Measurements from ENCODE around the gene AGO4. TPM values are rescaled to one million over a fixed set of nuclear protein-coding genes. Genes with fewer than 3 reads are reported as not detected.
"Not testable (repeated sequence)": the region's sequence is repeated elsewhere in the genome, so short reads cannot be mapped to it uniquely, and the experiment has no call there.

AGO4 gene
- total RNA-seq, 1 experiment from 2014 or later, result 7.6 TPM

DNA sequence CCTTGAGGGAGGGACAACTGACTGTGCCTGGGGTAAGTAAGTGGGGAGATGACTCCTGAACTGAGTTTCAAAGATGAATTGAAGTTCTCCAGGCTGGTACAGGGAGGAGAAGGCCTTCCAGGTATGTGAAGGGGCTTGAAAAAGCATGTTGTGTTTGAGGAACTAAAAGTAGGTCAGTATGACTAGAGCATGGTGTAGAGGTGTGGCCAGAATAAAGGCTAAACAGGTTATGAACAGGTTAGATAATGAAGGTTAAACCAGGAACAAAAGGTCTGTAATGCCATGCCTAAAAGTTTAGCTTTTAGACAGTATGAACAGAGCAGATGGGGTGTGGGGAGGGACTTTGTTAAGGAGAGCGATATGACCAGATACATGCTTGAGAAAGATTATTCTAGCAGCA is 30.7 kb upstream of the AGO4 start:
- H3K9me2 ChIP-seq (replicated peaks; ENCODE audit: insufficient read depth, low read length), result no peaks in the 10 kb centered on the region
- H3K27ac ChIP-seq (ENCODE audit: low read length), result no peak overlapping the region
- no peaks in the 10 kb centered on the region for H4K20me1 ChIP-seq (ENCODE audit: insufficient read depth, low read depth, low read length)
- H3K4me1 ChIP-seq (ENCODE audit: low read length), result no peaks in the 10 kb centered on the region
- no peaks in the 10 kb centered on the region for H3K27me3 ChIP-seq (ENCODE audit: low read length)
- no peak overlapping the region for H3K4me3 ChIP-seq (ENCODE audit: low read length)
- no peaks in the 10 kb centered on the region for H3K9me3 ChIP-seq (ENCODE audit: low read length)
- H2AFZ ChIP-seq (ENCODE audit: low read length), result no peak overlapping the region
- no peaks in the 10 kb centered on the region for H3K36me3 ChIP-seq (ENCODE audit: insufficient read depth, low read length)
- H3K4me2 ChIP-seq (ENCODE audit: low read depth, low read length, poor library complexity, severe bottlenecking), result no peak overlapping the region
- H3K9ac ChIP-seq (ENCODE audit: low read length), result no peak overlapping the region
- no peaks in the 10 kb centered on the region for H3K79me2 ChIP-seq (ENCODE audit: low read length)
- DNase-seq, result no peak

DNA sequence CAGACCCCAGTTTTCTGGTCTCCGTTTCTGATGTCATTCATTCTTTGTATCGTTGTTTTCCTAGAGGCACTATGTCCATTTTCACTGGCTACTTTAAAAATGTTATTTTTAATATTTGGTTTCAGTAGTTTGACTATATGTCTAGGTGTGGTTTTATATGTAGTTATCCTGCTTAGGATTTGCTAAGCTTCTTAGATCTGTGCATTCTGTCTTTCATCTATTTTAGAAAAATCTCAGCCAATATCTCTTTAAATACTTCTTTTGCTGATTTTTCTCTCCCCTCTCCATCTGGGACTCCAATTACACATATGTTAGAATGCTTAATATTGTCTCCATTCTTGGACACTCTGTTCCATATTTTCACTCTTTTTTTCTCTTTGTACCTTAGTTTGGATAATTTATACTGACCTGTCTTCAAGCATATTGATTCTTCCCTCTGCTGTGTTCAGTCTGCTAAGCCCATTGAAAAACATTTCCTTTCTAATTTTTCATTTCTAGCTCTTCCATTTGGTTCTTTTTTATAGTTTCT is 24.7 kb upstream of the AGO4 start:
- Histone ChIP-seq H3K79me2 (ENCODE audit: low read length) (no peaks in the 10 kb centered on the region), H3K4me2 (ENCODE audit: low read depth, low read length, poor library complexity, severe bottlenecking) (no peak overlapping the region), H3K4me1 (ENCODE audit: low read length) (no peaks in the 10 kb centered on the region), H3K27ac (ENCODE audit: low read length) (no peak overlapping the region), H3K4me3 (ENCODE audit: low read length) (no peak overlapping the region), H3K9me3 (ENCODE audit: low read length) (no peaks in the 10 kb centered on the region), H2AFZ (ENCODE audit: low read length) (no peak overlapping the region), H3K36me3 (ENCODE audit: insufficient read depth, low read length) (no peaks in the 10 kb centered on the region), H3K27me3 (ENCODE audit: low read length) (no peaks in the 10 kb centered on the region), H3K9ac (ENCODE audit: low read length) (no peak overlapping the region), H4K20me1 (ENCODE audit: insufficient read depth, low read depth, low read length) (no peaks in the 10 kb centered on the region), H3K9me2 (replicated peaks; ENCODE audit: insufficient read depth, low read length) (no peaks in the 10 kb centered on the region)
- DNase-seq, result no peak

DNA sequence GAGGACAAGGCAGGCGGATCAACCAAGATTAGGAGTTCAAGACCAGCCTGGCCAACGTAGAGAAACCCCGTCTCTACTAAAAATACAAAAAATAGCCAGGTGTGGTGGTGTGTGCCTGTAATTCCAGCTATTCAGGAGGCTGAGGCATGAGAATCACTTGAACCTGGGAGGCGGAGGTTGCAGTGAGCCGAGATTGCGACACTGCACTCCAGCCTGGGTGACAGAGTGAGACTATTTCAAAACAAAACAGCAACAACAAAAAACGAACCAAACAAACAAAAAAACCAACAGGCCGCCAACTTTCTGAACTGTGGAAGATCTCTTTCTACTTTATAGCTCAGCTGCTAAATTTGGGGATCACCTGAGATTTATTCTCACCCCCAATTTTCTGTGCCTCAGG is 23.5 kb upstream of the AGO4 start:
- not testable (repeated sequence) for H4K20me1 ChIP-seq (ENCODE audit: insufficient read depth, low read depth, low read length); H3K27ac ChIP-seq (ENCODE audit: low read length); H3K9me2 ChIP-seq (replicated peaks; ENCODE audit: insufficient read depth, low read length)

DNA sequence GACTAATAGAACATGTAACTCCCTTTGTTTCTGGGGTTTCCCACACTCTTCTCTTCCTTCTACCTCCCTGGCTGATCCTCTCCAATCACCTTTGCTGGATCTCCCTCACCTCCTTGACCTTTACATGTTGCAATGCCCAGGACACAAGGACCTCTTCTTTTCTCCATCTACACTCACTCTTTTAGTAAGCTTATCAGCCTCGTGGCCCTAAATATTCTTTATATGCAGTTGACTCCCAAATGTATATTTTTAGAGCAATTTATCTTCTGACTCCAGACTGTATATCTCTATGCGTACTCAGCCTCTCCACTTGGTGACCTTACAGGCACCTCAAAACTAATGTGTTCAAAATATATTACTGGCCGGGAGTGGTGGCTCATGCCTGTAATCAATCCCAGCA is 19.7 kb upstream of the AGO4 start:
- no peak overlapping the region for H3K4me3 ChIP-seq (ENCODE audit: low read length)
- H3K4me2 ChIP-seq (ENCODE audit: low read depth, low read length, poor library complexity, severe bottlenecking), result no peak overlapping the region
- no peaks in the 10 kb centered on the region for H3K9me2 ChIP-seq (replicated peaks; ENCODE audit: insufficient read depth, low read length)
- no peak overlapping the region for H2AFZ ChIP-seq (ENCODE audit: low read length)
- H3K27ac ChIP-seq (ENCODE audit: low read length), result no peak overlapping the region
- H3K9ac ChIP-seq (ENCODE audit: low read length), result no peak overlapping the region
- no peak for DNase-seq
- H3K9me3 ChIP-seq (ENCODE audit: low read length), result no peaks in the 10 kb centered on the region
- no peaks in the 10 kb centered on the region for H3K27me3 ChIP-seq (ENCODE audit: low read length)
- no peaks in the 10 kb centered on the region for H3K79me2 ChIP-seq (ENCODE audit: low read length)
- no peaks in the 10 kb centered on the region for H4K20me1 ChIP-seq (ENCODE audit: insufficient read depth, low read depth, low read length)
- H3K36me3 ChIP-seq (ENCODE audit: insufficient read depth, low read length), result no peaks in the 10 kb centered on the region
- no peaks in the 10 kb centered on the region for H3K4me1 ChIP-seq (ENCODE audit: low read length)

More for the DNA sequence above, 23.5 kb upstream of the AGO4 start:
- not testable (repeated sequence) for DNase-seq; H3K79me2 ChIP-seq (ENCODE audit: low read length); H3K9ac ChIP-seq (ENCODE audit: low read length); H3K4me2 ChIP-seq (ENCODE audit: low read depth, low read length, poor library complexity, severe bottlenecking); H2AFZ ChIP-seq (ENCODE audit: low read length); H3K27me3 ChIP-seq (ENCODE audit: low read length); H3K4me1 ChIP-seq (ENCODE audit: low read length); H3K4me3 ChIP-seq (ENCODE audit: low read length); H3K9me3 ChIP-seq (ENCODE audit: low read length); H3K36me3 ChIP-seq (ENCODE audit: insufficient read depth, low read length)

DNA sequence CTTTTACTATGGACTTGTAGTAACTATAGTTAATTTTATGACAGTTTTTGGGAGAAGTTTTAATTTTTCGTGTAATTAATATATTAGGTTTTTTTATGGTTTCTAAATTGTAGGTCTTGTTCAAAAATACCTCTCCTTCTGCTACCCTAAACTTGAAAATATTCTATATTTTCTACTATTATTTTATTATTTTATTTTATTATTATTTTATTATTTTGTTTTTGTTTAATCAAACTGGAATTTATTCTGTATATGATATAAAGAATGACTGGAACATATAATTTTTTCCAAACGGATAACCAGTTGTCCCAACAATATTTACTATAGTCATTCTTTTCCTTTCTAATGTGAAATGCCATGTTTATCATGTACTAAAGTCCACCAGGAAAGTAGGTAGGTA is 17.1 kb upstream of the AGO4 start:
- no peak for DNase-seq
- H3K4me3 ChIP-seq (ENCODE audit: low read length), result no peak overlapping the region
- H3K79me2 ChIP-seq (ENCODE audit: low read length), result no peaks in the 10 kb centered on the region
- H3K36me3 ChIP-seq (ENCODE audit: insufficient read depth, low read length), result no peaks in the 10 kb centered on the region
- H3K4me2 ChIP-seq (ENCODE audit: low read depth, low read length, poor library complexity, severe bottlenecking), result no peak overlapping the region
- no peaks in the 10 kb centered on the region for H3K9me2 ChIP-seq (replicated peaks; ENCODE audit: insufficient read depth, low read length)
- no peak overlapping the region for H3K9ac ChIP-seq (ENCODE audit: low read length)
- H3K27me3 ChIP-seq (ENCODE audit: low read length), result no peaks in the 10 kb centered on the region
- no peaks in the 10 kb centered on the region for H3K9me3 ChIP-seq (ENCODE audit: low read length)
- H3K27ac ChIP-seq (ENCODE audit: low read length), result no peak overlapping the region
- H2AFZ ChIP-seq (ENCODE audit: low read length), result no peak overlapping the region
- no peaks in the 10 kb centered on the region for H4K20me1 ChIP-seq (ENCODE audit: insufficient read depth, low read depth, low read length)
- no peaks in the 10 kb centered on the region for H3K4me1 ChIP-seq (ENCODE audit: low read length)

DNA sequence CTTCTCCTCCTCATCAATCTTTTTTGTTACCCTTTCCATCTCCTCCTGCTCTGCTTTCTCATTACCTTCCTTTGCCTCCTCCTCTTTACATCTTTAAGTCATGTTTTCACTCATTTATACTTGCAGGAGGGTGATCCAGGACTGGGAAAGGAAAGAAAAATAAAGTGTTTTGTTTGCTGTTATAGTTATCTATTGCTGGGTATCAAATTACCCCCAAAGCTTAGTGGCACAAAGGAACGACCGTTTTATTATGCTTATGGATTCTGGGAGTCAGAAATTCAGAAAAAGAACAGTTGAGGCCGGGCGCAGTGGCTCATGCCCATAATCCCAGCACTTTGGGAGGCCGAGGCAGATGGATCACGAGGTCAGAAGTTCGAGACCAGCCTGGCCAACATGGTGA is 12.5 kb upstream of the AGO4 start:
- Histone ChIP-seq H3K27ac (ENCODE audit: low read length) (no peak overlapping the region), H3K36me3 (ENCODE audit: insufficient read depth, low read length) (no peaks in the 10 kb centered on the region), H3K27me3 (ENCODE audit: low read length) (no peaks in the 10 kb centered on the region), H4K20me1 (ENCODE audit: insufficient read depth, low read depth, low read length) (no peaks in the 10 kb centered on the region), H3K9me2 (replicated peaks; ENCODE audit: insufficient read depth, low read length) (no peaks in the 10 kb centered on the region), H3K9ac (ENCODE audit: low read length) (no peak overlapping the region), H3K4me3 (ENCODE audit: low read length) (no peak overlapping the region), H2AFZ (ENCODE audit: low read length) (no peak overlapping the region), H3K9me3 (ENCODE audit: low read length) (no peaks in the 10 kb centered on the region), H3K79me2 (ENCODE audit: low read length) (no peaks in the 10 kb centered on the region), H3K4me2 (ENCODE audit: low read depth, low read length, poor library complexity, severe bottlenecking) (no peak overlapping the region), H3K4me1 (ENCODE audit: low read length) (peaks cover 17% of the 10 kb centered on the region)
- DNase-seq, result no peak

DNA sequence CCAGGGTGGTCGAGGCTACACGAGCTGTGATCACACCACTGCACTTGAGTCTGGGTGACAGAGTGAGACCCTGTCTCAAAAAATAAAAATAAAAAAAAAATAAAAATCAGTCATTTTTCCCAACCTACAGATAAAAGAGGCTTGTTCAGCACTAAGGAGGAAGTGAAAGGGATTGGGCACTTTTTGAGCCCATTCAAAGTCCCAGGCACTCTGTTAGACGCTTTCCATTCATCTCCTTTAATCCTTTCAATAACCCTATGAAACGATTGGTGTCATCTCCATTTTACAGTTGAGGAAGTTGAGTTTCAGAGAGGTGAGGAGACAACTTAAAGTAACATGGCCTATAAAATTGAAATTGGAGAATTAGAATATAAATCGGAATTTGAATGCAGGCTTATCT is 10.4 kb upstream of the AGO4 start:
- peak overlapping the region; percentile 37 for H3K4me3 ChIP-seq (ENCODE audit: low read length)
- peak overlapping the region; percentile 70 for H3K4me2 ChIP-seq (ENCODE audit: low read depth, low read length, poor library complexity, severe bottlenecking)
- peak overlapping the region; percentile 26; the same call in 1 of the 2 replicates for H3K9ac ChIP-seq (ENCODE audit: low read length)
- H3K27ac ChIP-seq (ENCODE audit: low read length), result peak overlapping the region; percentile 43; the same call in 1 of the 2 replicates
- peak; percentile 53 for DNase-seq
- peak overlapping the region; percentile 83 for H2AFZ ChIP-seq (ENCODE audit: low read length)
- H3K9me2 ChIP-seq (replicated peaks; ENCODE audit: insufficient read depth, low read length), result no peaks in the 10 kb centered on the region
- H3K36me3 ChIP-seq (ENCODE audit: insufficient read depth, low read length), result no peaks in the 10 kb centered on the region
- H3K79me2 ChIP-seq (ENCODE audit: low read length), result no peaks in the 10 kb centered on the region
- H3K27me3 ChIP-seq (ENCODE audit: low read length), result no peaks in the 10 kb centered on the region
- H3K4me1 ChIP-seq (ENCODE audit: low read length), result peaks cover 17% of the 10 kb centered on the region
- no peaks in the 10 kb centered on the region for H3K9me3 ChIP-seq (ENCODE audit: low read length)
- no peaks in the 10 kb centered on the region for H4K20me1 ChIP-seq (ENCODE audit: insufficient read depth, low read depth, low read length)

DNA sequence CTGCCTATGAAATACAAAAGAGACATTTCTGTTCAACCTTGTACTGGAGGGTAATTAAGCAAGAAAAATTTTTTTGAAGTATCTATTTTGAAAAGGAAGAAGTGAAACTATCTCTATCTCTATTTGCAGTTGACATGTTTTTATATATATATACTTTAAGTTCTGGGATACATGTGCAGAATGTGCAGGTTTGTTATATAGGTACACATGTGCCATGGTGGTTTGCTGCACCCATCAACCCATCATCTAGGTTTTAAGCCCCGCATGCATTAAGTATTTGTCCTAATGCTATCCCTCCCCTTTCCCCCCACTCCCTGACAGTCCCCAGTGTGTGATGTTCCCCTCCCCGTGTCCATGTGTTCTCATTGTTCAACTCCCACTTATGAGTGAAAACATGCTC is 9.8 kb upstream of the AGO4 start:
- DNase-seq, result peak; percentile 51
- H3K79me2 ChIP-seq (ENCODE audit: low read length); H3K36me3 ChIP-seq (ENCODE audit: insufficient read depth, low read length); H3K27me3 ChIP-seq (ENCODE audit: low read length); H4K20me1 ChIP-seq (ENCODE audit: insufficient read depth, low read depth, low read length); H3K9me3 ChIP-seq (ENCODE audit: low read length); H3K9me2 ChIP-seq (replicated peaks; ENCODE audit: insufficient read depth, low read length): not testable (repeated sequence)
- peak overlapping the region; percentile 43 for H3K27ac ChIP-seq (ENCODE audit: low read length)
- peak overlapping the region; percentile 26; the same call in 1 of the 2 replicates for H3K9ac ChIP-seq (ENCODE audit: low read length)
- peaks cover 17% of the 10 kb centered on the region for H3K4me1 ChIP-seq (ENCODE audit: low read length)
- H3K4me2 ChIP-seq (ENCODE audit: low read depth, low read length, poor library complexity, severe bottlenecking), result peak overlapping the region; percentile 70
- peak overlapping the region; percentile 37 for H3K4me3 ChIP-seq (ENCODE audit: low read length)
- peak overlapping the region; percentile 83 for H2AFZ ChIP-seq (ENCODE audit: low read length)

All from Karpas-422 (cell line).